Activated naive CD8-positive, alpha-beta T cell (primary cell): ENCODE measurements around the gene CHP2.

Source experiments
- H3K27ac Mint-ChIP-seq: one replicate; pipeline ENCODE4 v1.8.0; 2021; ENCODE audit warnings: mixed read lengths
- H3K27me3 Mint-ChIP-seq: one replicate; pipeline ENCODE4 v1.8.0; 2021; ENCODE audit warnings: mixed read lengths
- H3K36me3 Mint-ChIP-seq: one replicate; pipeline ENCODE4 v1.8.0; 2021; ENCODE audit warnings: mixed read lengths
- H3K4me1 Mint-ChIP-seq: one replicate; pipeline ENCODE4 v1.8.0; 2021; ENCODE audit warnings: low read depth, mixed read lengths
- H3K4me3 Mint-ChIP-seq: one replicate; pipeline ENCODE4 v1.8.0; 2021; ENCODE audit warnings: mild to moderate bottlenecking, mixed read lengths
- H3K9me3 Mint-ChIP-seq: one replicate; pipeline ENCODE4 v1.8.0; 2021; ENCODE audit warnings: low read depth, mixed read lengths

The CHP2 gene

DNA sequence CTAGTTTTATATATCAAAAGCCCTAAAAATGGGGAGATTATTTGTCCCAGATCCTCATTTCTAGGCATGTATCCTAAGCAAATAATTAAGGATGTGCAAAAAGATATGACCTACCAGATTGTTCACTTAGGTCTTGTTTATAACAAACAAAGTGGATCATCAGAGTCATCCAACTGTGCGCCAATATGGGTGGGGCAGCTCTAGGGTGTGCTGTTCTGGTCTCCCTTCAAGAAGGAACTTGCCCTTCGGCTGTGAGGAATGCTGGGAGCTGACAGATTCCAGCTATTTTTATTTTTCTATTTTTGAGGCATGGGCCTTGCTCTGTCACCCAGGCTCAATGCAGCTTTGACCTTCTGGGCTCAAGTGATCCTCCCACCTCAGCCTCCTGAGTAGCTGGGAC, 13.8 kb downstream of the CHP2 start:
- Mint-ChIP-seq H3K4me1 (no peaks in the 10 kb centered on the region), H3K4me3 (no peak overlapping the region), H3K27me3 (no peaks in the 10 kb centered on the region), H3K27ac (no peak overlapping the region), H3K36me3 (no peaks in the 10 kb centered on the region), H3K9me3 (no peaks in the 10 kb centered on the region)

GRCh38 chr16:23771027-23771426, 16.2 kb downstream of the CHP2 start:
- no peaks in the 10 kb centered on the region for H3K27me3 Mint-ChIP-seq
- H3K9me3 Mint-ChIP-seq = no peaks in the 10 kb centered on the region
- H3K4me1 Mint-ChIP-seq = no peaks in the 10 kb centered on the region
- no peak overlapping the region for H3K27ac Mint-ChIP-seq
- H3K4me3 Mint-ChIP-seq = no peak overlapping the region
- no peaks in the 10 kb centered on the region for H3K36me3 Mint-ChIP-seq

DNA sequence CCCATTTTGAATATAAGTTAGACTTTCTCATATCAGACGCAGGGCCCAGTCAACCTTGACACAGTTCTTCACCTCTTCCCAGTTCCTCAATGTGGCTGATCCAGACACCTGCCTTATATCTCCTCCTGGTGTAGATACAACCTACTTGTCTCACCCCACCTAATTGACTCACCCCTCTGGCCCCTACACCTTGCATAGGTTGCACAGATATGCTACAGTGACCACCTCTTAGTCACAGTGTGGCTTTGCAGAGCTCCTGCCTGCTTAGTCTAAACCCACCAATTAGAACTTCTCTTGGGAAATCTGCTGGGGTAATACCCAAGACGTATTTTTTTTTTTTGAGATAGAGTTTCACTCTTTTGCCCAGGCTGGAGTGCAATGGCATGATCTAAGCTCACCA, 16.8 kb downstream of the CHP2 start:
- H3K4me1 Mint-ChIP-seq = no peaks in the 10 kb centered on the region
- H3K27me3 Mint-ChIP-seq = peaks cover 4% of the 10 kb centered on the region
- no peak overlapping the region for H3K27ac Mint-ChIP-seq
- H3K9me3 Mint-ChIP-seq = no peaks in the 10 kb centered on the region
- no peaks in the 10 kb centered on the region for H3K36me3 Mint-ChIP-seq
- H3K4me3 Mint-ChIP-seq = no peak overlapping the region

GRCh38 chr16:23773339-23773738, 18.5 kb downstream of the CHP2 start:
- Mint-ChIP-seq H3K4me1 (no peaks in the 10 kb centered on the region), H3K27me3 (peaks cover 4% of the 10 kb centered on the region), H3K36me3 (no peaks in the 10 kb centered on the region), H3K9me3 (no peaks in the 10 kb centered on the region), H3K27ac (no peak overlapping the region), H3K4me3 (no peak overlapping the region)

- Mint-ChIP-seq H3K4me3 (no peak overlapping the region), H3K9me3 (no peaks in the 10 kb centered on the region), H3K36me3 (no peaks in the 10 kb centered on the region), H3K27me3 (peaks cover 12% of the 10 kb centered on the region), H3K4me1 (no peaks in the 10 kb centered on the region), H3K27ac (no peak overlapping the region)
Observed at GRCh38 chr16:23781176-23781575, 26.4 kb downstream of the CHP2 start.

DNA sequence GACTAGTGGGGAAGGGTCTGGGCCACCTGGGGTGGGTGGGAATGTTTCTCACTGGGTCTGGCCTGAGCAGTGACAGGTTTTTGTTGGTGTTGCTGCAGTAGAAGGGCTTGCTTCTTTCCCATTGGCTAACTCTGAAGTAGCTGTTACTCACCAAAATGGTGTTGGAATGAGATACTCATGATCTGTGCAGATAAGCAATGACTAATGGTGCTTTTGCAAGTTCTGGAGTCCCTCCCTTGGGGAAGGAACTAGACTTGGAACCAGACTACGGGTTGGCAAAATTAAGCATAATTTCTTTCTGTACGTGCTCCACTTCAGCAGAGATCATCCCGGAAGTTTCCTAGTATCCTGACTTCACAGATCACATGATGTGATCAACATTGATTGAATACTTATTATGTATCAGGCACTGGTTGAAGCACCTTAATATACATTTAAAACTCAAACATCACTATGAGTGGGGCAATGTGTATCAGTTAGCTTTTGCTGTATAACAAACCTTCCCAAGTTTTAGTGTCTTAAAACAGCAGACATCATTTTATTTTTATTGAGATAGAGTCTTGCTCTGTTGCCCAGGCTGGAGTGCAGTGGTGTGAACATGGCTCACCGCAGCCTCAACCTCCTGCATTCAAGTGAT, 30.1 kb downstream of the CHP2 start:
- no peak overlapping the region for H3K27ac Mint-ChIP-seq
- H3K36me3 Mint-ChIP-seq = no peaks in the 10 kb centered on the region
- H3K9me3 Mint-ChIP-seq = no peaks in the 10 kb centered on the region
- peaks cover 6% of the 10 kb centered on the region for H3K27me3 Mint-ChIP-seq
- no peaks in the 10 kb centered on the region for H3K4me1 Mint-ChIP-seq
- H3K4me3 Mint-ChIP-seq = no peak overlapping the region

DNA sequence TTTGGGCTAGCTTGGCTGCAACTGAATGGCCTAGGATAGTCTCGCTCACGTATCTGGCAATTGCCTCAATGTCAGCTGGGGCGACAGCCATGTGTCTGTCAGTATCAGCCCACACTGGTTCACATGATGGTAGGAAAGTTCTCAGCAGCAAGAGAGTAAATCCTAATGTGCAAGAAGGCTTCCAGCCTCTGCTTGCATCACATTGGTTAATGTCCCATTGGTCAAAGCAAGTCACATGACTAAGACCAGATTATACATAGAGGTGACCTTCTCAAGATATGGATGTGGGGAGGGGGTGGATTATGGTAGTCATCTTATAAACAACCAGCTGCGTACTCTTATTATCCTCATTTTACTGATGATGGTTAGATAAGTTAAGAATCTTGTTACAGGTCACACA, 31.0 kb downstream of the CHP2 start:
- no peak overlapping the region for H3K27ac Mint-ChIP-seq
- no peaks in the 10 kb centered on the region for H3K4me1 Mint-ChIP-seq
- peaks cover 6% of the 10 kb centered on the region for H3K27me3 Mint-ChIP-seq
- no peak overlapping the region for H3K4me3 Mint-ChIP-seq
- no peaks in the 10 kb centered on the region for H3K9me3 Mint-ChIP-seq
- no peaks in the 10 kb centered on the region for H3K36me3 Mint-ChIP-seq

DNA sequence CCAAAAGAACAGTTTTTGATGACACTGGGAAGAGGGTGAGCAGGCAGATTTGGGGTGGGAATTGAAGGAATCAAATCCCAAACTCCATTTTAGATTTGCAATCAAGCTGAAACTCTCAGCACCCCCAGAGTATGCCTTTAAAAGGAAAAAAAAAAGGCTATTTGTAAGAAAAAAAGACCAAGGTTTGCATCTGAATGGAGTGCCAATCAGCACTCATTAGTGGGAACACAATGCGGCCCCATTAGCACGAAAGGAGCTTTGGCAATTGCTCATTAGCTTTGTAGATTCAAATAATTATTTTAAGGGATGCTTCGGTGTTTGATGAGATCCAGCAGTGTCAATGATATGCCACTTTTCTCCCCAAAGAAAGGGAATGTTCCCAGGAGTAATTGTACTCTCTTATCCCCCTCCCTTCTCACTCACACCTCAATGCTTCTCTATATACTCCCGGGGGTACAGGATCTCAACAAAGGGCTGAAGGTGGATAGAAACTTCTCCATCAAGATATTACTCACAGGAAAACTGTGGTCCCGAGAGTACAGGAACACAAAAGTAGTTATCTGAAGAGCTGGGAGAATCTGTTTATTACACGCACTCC, 32.2 kb downstream of the CHP2 start:
- Mint-ChIP-seq H3K4me3 (no peak overlapping the region), H3K36me3 (no peaks in the 10 kb centered on the region), H3K9me3 (no peaks in the 10 kb centered on the region), H3K4me1 (no peaks in the 10 kb centered on the region), H3K27ac (no peak overlapping the region), H3K27me3 (peaks cover 5% of the 10 kb centered on the region)

GRCh38 chr16:23788685-23789084, 33.9 kb downstream of the CHP2 start:
- no peaks in the 10 kb centered on the region for H3K4me1 Mint-ChIP-seq
- no peaks in the 10 kb centered on the region for H3K9me3 Mint-ChIP-seq

GRCh38 chr16:23795378-23795777, 40.6 kb downstream of the CHP2 start:
- H3K4me3 Mint-ChIP-seq = no peak overlapping the region
- no peaks in the 10 kb centered on the region for H3K9me3 Mint-ChIP-seq
- no peaks in the 10 kb centered on the region for H3K27me3 Mint-ChIP-seq
- no peaks in the 10 kb centered on the region for H3K36me3 Mint-ChIP-seq
- peaks cover 1% of the 10 kb centered on the region for H3K4me1 Mint-ChIP-seq
- no peak overlapping the region for H3K27ac Mint-ChIP-seq

More at GRCh38 chr16:23788685-23789084, 33.9 kb downstream of the CHP2 start:
- Mint-ChIP-seq H3K36me3 (no peaks in the 10 kb centered on the region), H3K27ac (no peak overlapping the region), H3K27me3 (peaks cover 1% of the 10 kb centered on the region), H3K4me3 (no peak overlapping the region)

DNA sequence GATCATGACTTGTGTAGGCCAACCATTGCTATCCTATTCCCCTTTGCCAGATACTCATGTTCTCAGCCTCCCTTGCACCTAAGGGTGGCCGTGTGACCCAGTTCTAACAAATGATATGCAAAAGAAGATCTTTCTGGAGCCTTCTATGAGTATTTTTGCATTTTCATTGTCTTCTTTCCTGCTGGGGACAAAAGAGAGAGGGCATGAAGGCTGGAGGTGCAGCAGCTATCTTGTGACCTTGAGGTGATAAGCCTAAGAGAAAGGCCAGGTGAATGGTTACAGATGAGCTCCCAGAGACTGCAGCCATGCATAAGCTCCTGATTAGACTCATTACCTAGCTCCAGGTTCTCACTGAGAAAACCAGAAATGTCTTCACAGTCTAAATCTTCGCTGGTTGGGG, 42.1 kb downstream of the CHP2 start:
- Mint-ChIP-seq H3K4me3 (no peak overlapping the region), H3K9me3 (no peaks in the 10 kb centered on the region), H3K27ac (no peak overlapping the region), H3K36me3 (no peaks in the 10 kb centered on the region), H3K27me3 (no peaks in the 10 kb centered on the region), H3K4me1 (peaks cover 2% of the 10 kb centered on the region)

- no peaks in the 10 kb centered on the region for H3K27me3 Mint-ChIP-seq
- H3K4me1 Mint-ChIP-seq = peaks cover 14% of the 10 kb centered on the region
- no peaks in the 10 kb centered on the region for H3K36me3 Mint-ChIP-seq
- no peaks in the 10 kb centered on the region for H3K9me3 Mint-ChIP-seq
- H3K4me3 Mint-ChIP-seq = no peak overlapping the region
- H3K27ac Mint-ChIP-seq = no peak overlapping the region
Observed at GRCh38 chr16:23801378-23801777, 46.6 kb downstream of the CHP2 start.

DNA sequence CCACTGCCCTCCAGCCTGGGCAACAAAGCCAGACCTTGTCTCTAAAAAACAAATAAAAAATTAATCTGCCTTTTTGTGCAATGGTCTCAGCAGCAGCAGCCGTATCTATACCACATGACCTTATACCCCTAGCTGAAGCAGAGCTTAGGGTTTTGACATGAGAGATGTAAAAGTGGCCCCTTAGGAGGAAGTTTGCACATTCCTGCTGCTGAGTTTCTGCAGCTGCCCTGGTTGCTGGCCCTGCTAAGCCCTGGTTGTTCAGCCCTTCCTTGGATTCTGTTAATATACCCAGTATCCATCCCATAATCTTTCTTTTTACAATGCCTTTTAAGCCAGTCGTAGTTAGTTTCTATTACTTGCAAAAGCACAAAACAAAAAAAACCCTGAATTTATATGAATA, 48.0 kb downstream of the CHP2 start:
- H3K36me3 Mint-ChIP-seq = no peaks in the 10 kb centered on the region
- no peaks in the 10 kb centered on the region for H3K9me3 Mint-ChIP-seq
- peaks cover 14% of the 10 kb centered on the region for H3K4me1 Mint-ChIP-seq
- H3K27me3 Mint-ChIP-seq = no peaks in the 10 kb centered on the region
- no peak overlapping the region for H3K27ac Mint-ChIP-seq
- no peak overlapping the region for H3K4me3 Mint-ChIP-seq

GRCh38 chr16:23803591-23804123, 48.8 kb downstream of the CHP2 start:
- peaks cover 14% of the 10 kb centered on the region for H3K4me1 Mint-ChIP-seq
- no peaks in the 10 kb centered on the region for H3K27me3 Mint-ChIP-seq
- H3K27ac Mint-ChIP-seq = peak overlapping the region; percentile 68
- H3K4me3 Mint-ChIP-seq = peak overlapping the region; percentile 15
- no peaks in the 10 kb centered on the region for H3K36me3 Mint-ChIP-seq
- no peaks in the 10 kb centered on the region for H3K9me3 Mint-ChIP-seq

GRCh38 chr16:23807028-23807427, 52.2 kb downstream of the CHP2 start:
- H3K27me3 Mint-ChIP-seq = no peaks in the 10 kb centered on the region
- H3K9me3 Mint-ChIP-seq = no peaks in the 10 kb centered on the region
- H3K27ac Mint-ChIP-seq = no peak overlapping the region
- peaks cover 11% of the 10 kb centered on the region for H3K4me1 Mint-ChIP-seq
- H3K36me3 Mint-ChIP-seq = no peaks in the 10 kb centered on the region
- no peak overlapping the region for H3K4me3 Mint-ChIP-seq
